MM.1S (cell line): Measurements from ENCODE around the gene OSTN.

ENCODE experiments used
- DNase-seq: peaks from one replicate; pipeline ENCODE4 v3.0.0-alpha.2; 2015
- H2AFZ ChIP-seq: fragments of 300-600 bp; sonication (generic); 2 replicates; pipeline ENCODE4 v1.6.0; 2016; ENCODE audit warnings: antibody characterized with exemption, low read length
- H3F3A ChIP-seq: fragments of 300-600 bp; sonication (generic); 2 replicates; pipeline ENCODE4 v1.6.1; 2016; ENCODE audit warnings: mild to moderate bottlenecking, antibody characterized with exemption, low read length, moderate library complexity, mixed read lengths; ENCODE audit not compliant: insufficient read depth
- H3K27ac ChIP-seq: fragments of 300-600 bp; sonication (generic); 2 replicates; pipeline ENCODE4 v1.5.1; 2016; ENCODE audit warnings: mild to moderate bottlenecking, low read length
- H3K27me3 ChIP-seq: fragments of 300-600 bp; sonication (generic); replicated peaks from 2 replicates; pipeline ENCODE4 v1.6.0; 2016; ENCODE audit warnings: low read length; ENCODE audit not compliant: insufficient read depth
- H3K36me3 ChIP-seq: fragments of 300-600 bp; sonication (generic); replicated peaks from 2 replicates; pipeline ENCODE4 v1.6.1; 2016; ENCODE audit warnings: mild to moderate bottlenecking, low read length, mixed read lengths; ENCODE audit not compliant: insufficient read depth
- H3K4me1 ChIP-seq: fragments of 300-600 bp; sonication (generic); 2 replicates; pipeline ENCODE4 v1.6.1; 2016; ENCODE audit warnings: low read length, mixed read lengths
- H3K4me2 ChIP-seq: fragments of 300-600 bp; sonication (generic); 2 replicates; pipeline ENCODE4 v1.6.0; 2016; ENCODE audit warnings: low read depth, low read length
- H3K4me3 ChIP-seq: fragments of 300-600 bp; sonication (generic); 2 replicates; pipeline ENCODE4 v1.5.1; 2016; ENCODE audit warnings: low read length, mixed read lengths
- H3K79me2 ChIP-seq: fragments of 300-600 bp; sonication (generic); 2 replicates; pipeline ENCODE4 v1.6.1; 2016; ENCODE audit warnings: mixed run types, low read length, mixed read lengths
- H3K9ac ChIP-seq: fragments of 300-600 bp; sonication (generic); 2 replicates; pipeline ENCODE4 v1.6.1; 2016; ENCODE audit warnings: low read length, mixed read lengths
- H3K9me2 ChIP-seq: fragments of 300-600 bp; sonication (generic); replicated peaks from 2 replicates; pipeline ENCODE4 v1.6.1; 2016; ENCODE audit warnings: mild to moderate bottlenecking, low read length, mixed read lengths; ENCODE audit not compliant: insufficient read depth
- H3K9me3 ChIP-seq: fragments of 300-600 bp; sonication (generic); replicated peaks from 2 replicates; pipeline ENCODE4 v1.6.1; 2016; ENCODE audit warnings: mild to moderate bottlenecking, low read length, mixed read lengths; ENCODE audit not compliant: insufficient read depth
- H4K20me1 ChIP-seq: fragments of 300-600 bp; sonication (generic); 2 replicates; pipeline ENCODE4 v1.6.1; 2016; ENCODE audit warnings: mild to moderate bottlenecking, low read length, moderate library complexity, mixed read lengths; ENCODE audit not compliant: insufficient read depth
- EZH2 ChIP-seq: fragments of 300-600 bp; sonication (generic); optimal IDR thresholded peaks from 2 replicates; pipeline ENCODE3; 2017; ENCODE audit warnings: low read depth, mild to moderate bottlenecking, antibody characterized with exemption, low read length, mixed read lengths
- EZH2phosphoT487 ChIP-seq: fragments of 300-600 bp; sonication (generic); IDR thresholded peaks from 2 replicates; pipeline ENCODE4 v1.6.1; 2018; ENCODE audit warnings: antibody characterized with exemption, low read length
- TF ChIP-seq, protein P1 (sequence below): fragments of 300-600 bp; sonication (generic); IDR thresholded peaks from 2 replicates; pipeline ENCODE4 v1.5.1; 2016; ENCODE audit warnings: antibody characterized with exemption, low read length, mixed read lengths

Gene OSTN

DNA sequence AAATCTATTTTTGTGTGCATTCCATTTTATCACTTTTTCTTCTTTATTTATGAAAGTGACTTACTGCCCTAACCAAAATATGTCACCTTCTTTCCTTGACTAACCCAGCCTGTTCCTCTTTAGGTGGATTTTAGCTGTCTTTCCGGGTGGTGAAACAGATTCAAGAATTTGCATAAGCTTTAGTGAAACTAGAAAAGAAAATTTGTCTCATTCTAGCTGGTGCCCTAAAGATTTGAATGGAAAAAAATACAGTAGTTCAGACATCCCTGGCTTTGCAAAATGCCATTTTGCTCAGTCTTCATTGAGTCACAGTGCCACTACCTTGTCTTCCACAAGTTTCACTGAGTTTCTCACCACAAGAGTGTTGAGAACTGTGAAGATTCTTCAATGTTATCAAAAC lies 102.0 kb downstream of the OSTN start:
- H3K79me2 ChIP-seq, result no peaks in the 10 kb centered on the region
- TF ChIP-seq, protein P1, sequence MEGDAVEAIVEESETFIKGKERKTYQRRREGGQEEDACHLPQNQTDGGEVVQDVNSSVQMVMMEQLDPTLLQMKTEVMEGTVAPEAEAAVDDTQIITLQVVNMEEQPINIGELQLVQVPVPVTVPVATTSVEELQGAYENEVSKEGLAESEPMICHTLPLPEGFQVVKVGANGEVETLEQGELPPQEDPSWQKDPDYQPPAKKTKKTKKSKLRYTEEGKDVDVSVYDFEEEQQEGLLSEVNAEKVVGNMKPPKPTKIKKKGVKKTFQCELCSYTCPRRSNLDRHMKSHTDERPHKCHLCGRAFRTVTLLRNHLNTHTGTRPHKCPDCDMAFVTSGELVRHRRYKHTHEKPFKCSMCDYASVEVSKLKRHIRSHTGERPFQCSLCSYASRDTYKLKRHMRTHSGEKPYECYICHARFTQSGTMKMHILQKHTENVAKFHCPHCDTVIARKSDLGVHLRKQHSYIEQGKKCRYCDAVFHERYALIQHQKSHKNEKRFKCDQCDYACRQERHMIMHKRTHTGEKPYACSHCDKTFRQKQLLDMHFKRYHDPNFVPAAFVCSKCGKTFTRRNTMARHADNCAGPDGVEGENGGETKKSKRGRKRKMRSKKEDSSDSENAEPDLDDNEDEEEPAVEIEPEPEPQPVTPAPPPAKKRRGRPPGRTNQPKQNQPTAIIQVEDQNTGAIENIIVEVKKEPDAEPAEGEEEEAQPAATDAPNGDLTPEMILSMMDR, result no peak
- TF ChIP-seq EZH2phosphoT487 (no peak), EZH2 (no peak)
- no peak overlapping the region; the same call in 1 of the 2 replicates for H2AFZ ChIP-seq
- H3K4me1 ChIP-seq, result peaks cover 32% of the 10 kb centered on the region
- H3K9ac ChIP-seq, result no peak overlapping the region; the same call in 1 of the 2 replicates
- DNase-seq, result peak; percentile 86
- H3K9me3 ChIP-seq, result no peaks in the 10 kb centered on the region
- no peaks in the 10 kb centered on the region for H3K36me3 ChIP-seq
- H4K20me1 ChIP-seq, result no peaks in the 10 kb centered on the region
- peaks cover 18% of the 10 kb centered on the region for H3F3A ChIP-seq
- H3K9me2 ChIP-seq, result no peaks in the 10 kb centered on the region
- H3K4me2 ChIP-seq, result peak overlapping the region; percentile 57
- no peak overlapping the region for H3K4me3 ChIP-seq
- no peaks in the 10 kb centered on the region for H3K27me3 ChIP-seq
- peak overlapping the region; percentile 63; the same call in 1 of the 2 replicates for H3K27ac ChIP-seq

DNA sequence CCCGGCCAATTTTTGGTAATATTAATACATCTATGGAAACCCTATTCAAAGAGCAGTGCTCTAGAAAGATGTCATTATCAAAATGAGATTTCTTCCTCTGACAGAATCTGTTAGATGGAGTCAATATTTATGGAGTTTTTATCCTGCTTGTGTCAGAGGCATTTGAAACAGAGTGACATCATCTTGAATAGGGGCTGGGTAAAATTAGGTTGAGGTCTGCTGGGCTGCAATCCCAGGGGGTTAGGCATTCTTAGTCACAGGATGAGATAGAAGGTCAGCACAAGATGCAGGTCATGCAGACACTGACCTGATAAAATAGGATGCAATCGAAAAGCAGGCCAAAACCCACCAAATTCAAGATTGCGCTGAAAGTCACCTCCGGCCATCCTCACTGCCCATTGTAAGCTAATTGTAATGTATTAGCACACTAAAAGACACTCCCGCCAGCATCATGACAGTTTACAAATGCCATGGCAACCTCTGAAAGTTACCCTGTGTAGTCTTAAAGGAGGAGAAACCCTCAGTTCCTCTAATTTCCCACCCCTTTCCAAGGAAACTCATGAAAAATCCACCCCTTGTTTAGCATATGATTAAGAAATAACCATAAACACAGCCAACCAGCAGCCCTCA lies 102.9 kb downstream of the OSTN start:
- Histone ChIP-seq H3K9ac (no peak overlapping the region), H3K9me3 (no peaks in the 10 kb centered on the region), H4K20me1 (no peaks in the 10 kb centered on the region), H3K9me2 (no peaks in the 10 kb centered on the region), H3K4me1 (peaks cover 23% of the 10 kb centered on the region), H3F3A (peaks cover 11% of the 10 kb centered on the region), H3K79me2 (no peaks in the 10 kb centered on the region), H3K27me3 (no peaks in the 10 kb centered on the region), H3K36me3 (no peaks in the 10 kb centered on the region), H3K4me2 (no peak overlapping the region), H3K4me3 (no peak overlapping the region), H2AFZ (no peak overlapping the region), H3K27ac (no peak overlapping the region)
- no peak for DNase-seq
- TF ChIP-seq EZH2 (no peak), EZH2phosphoT487 (no peak)
- TF ChIP-seq, protein P1, result no peak

DNA sequence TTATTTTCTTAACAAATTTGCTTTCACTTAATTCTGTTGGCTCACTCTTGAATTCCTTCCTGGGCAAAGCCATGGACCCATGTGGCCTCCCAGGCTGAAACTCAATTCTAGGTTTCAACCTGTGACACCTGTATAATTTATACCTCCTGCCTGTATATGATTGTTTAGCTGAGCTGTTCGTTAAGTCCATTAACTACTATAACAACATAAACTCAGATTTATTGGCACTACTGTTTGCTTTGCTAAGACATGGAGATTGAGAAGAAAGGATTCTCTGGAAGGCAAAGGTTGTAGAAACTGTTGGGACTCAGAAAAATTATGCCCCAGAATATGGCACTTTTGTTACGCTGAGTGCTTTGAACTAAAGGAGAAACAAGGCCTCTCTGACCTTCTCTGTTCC lies 103.4 kb downstream of the OSTN start:
- H3F3A ChIP-seq, result peaks cover 11% of the 10 kb centered on the region
- H3K27me3 ChIP-seq, result no peaks in the 10 kb centered on the region
- H4K20me1 ChIP-seq, result no peaks in the 10 kb centered on the region
- DNase-seq, result no peak
- TF ChIP-seq, protein P1, result no peak
- TF ChIP-seq EZH2 (no peak), EZH2phosphoT487 (no peak)
- H3K9me2 ChIP-seq, result no peaks in the 10 kb centered on the region
- H3K4me3 ChIP-seq, result no peak overlapping the region
- no peak overlapping the region for H3K4me2 ChIP-seq
- H3K4me1 ChIP-seq, result peaks cover 19% of the 10 kb centered on the region
- no peak overlapping the region for H3K27ac ChIP-seq
- H3K9ac ChIP-seq, result no peak overlapping the region
- H3K9me3 ChIP-seq, result no peaks in the 10 kb centered on the region
- no peaks in the 10 kb centered on the region for H3K36me3 ChIP-seq
- H2AFZ ChIP-seq, result no peak overlapping the region
- no peaks in the 10 kb centered on the region for H3K79me2 ChIP-seq
